ENCODE results near the gene CATSPER1.
"Not testable (repeated sequence)": the region's sequence is repeated elsewhere in the genome, so short reads cannot be mapped to it uniquely, and the experiment has no call there.

Gene CATSPER1

DNA sequence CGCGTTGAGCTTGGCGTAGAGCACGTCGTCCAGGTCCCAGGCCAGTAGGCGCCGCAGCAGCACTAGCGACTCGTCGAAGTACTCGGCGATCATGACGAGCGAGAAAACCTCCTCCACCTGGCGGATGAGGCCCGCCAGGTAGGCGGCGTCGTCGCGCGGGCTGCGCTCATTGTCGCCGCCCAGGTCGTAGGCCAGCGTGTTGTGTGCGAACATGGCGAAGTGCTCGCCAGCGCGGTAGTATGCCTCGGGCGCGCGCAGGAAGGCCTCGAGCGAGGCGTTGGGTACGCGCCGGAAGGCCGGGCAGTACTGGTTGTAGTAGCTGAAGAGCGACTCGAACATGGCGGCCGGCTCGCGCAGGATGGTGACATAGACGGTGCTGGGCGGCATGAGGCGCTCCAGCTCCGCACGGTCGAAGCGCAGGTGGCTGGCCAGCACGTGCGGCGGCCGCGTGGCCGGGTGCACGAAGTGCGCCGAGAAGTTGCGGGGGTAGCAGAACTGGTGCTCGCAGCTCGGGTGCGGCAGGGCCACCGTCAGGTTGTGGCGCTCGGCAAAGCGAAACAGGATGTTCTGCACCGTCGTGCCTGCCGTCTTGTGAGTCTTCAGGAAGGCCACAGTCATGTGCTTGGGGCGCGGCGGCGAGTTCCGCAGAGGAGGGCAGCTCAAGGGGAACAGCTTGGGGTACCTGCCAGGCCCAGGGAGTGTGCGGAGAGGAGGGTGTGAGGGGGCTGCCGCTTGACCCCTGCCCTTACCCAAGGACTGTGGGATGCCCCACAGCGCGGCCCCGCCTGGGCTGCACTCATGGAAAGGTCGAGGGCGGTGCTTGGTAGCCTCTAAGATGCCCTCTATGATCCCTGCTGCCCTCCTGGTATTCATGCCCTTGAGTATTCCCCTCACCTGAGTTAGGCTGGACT is 17.0 kb upstream of the CATSPER1 start:
- peaks cover 15% of the 10 kb centered on the region for H3K4me1 Mint-ChIP-seq
- H3K27me3 Mint-ChIP-seq, result no peaks in the 10 kb centered on the region
- H3K36me3 Mint-ChIP-seq, result no peaks in the 10 kb centered on the region
- H3K27ac Mint-ChIP-seq, result no peak overlapping the region
- H3K4me3 Mint-ChIP-seq, result no peak overlapping the region
- H3K9me3 Mint-ChIP-seq, result no peaks in the 10 kb centered on the region

DNA sequence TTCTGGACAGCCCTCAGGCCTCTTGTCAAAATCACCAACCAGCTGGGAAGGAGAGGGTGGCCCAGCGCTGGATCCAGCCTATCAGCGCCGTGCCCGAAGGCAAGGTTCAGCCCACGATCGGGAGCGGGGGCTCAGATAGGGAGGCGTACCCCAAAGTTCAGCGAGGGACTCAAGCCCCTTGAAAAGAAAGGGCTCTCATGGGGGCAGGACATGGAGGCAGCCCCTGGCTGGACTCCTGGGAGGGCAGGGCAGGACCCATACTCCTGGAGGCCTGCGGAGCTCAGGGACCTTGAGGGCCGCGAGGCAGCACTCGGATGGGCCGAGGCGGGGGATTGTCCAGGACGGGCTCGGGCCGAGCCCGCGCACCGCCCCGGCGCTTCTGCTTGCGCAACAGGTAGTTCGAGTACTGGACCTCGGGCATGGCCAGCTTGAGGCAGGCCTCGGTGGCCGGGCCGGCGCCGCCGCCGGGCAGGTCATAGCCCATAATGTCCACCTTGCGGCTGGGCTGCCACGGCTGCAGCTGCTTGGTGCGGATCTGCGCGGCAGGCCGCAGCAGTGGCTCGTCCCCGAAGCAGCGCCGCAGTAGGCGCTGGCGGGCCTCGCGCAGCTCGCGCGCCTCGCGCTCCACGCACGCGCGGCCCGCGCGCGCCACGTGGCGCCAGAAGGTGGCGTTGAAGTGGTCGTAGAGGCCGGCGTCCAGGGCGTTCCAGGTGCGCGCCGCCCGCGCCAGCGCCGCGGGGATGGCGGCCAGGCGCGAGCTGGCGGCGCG is 16.1 kb upstream of the CATSPER1 start:
- Mint-ChIP-seq H3K27me3 (no peaks in the 10 kb centered on the region), H3K27ac (no peak overlapping the region)

GRCh38 chr11:66039765-66040164 is 13.5 kb upstream of the CATSPER1 start:
- no peak overlapping the region for H3K27ac Mint-ChIP-seq
- no peaks in the 10 kb centered on the region for H3K27me3 Mint-ChIP-seq
- H3K9me3 Mint-ChIP-seq, result no peaks in the 10 kb centered on the region
- H3K4me1 Mint-ChIP-seq, result peaks cover 4% of the 10 kb centered on the region
- H3K36me3 Mint-ChIP-seq, result no peaks in the 10 kb centered on the region
- no peak overlapping the region for H3K4me3 Mint-ChIP-seq

More for the DNA sequence above, 16.1 kb upstream of the CATSPER1 start:
- Mint-ChIP-seq H3K4me3 (no peak overlapping the region), H3K9me3 (no peaks in the 10 kb centered on the region), H3K4me1 (peaks cover 15% of the 10 kb centered on the region), H3K36me3 (no peaks in the 10 kb centered on the region)

DNA sequence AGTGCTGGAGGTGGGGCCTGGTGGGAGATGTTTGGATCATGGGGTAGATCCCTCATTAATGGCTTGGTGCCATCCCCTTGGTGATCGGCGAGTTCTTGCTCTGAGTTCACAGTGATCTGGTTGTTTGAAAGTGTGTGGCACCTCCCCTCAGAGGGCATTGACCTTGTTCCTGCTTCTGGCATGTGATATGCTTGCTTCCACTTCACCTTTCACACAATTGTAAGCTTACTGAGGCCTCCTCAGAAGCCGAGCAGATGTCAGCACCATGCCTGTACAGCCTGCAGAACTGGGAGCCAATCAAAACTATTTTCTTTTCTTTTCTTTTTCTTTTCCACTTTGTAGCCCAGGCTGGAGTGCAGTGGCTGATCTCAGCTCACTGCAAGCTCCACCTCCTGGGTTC is 11.0 kb upstream of the CATSPER1 start:
- H3K27me3 Mint-ChIP-seq, result no peaks in the 10 kb centered on the region

GRCh38 chr11:66036334-66036710 is 10.0 kb upstream of the CATSPER1 start:
- H3K27ac Mint-ChIP-seq, result no peak overlapping the region
- H3K36me3 Mint-ChIP-seq, result no peaks in the 10 kb centered on the region
- H3K27me3 Mint-ChIP-seq, result no peaks in the 10 kb centered on the region
- H3K4me3 Mint-ChIP-seq, result no peak overlapping the region
- no peaks in the 10 kb centered on the region for H3K4me1 Mint-ChIP-seq
- H3K9me3 Mint-ChIP-seq, result no peaks in the 10 kb centered on the region

More for the DNA sequence above, 11.0 kb upstream of the CATSPER1 start:
- no peaks in the 10 kb centered on the region for H3K36me3 Mint-ChIP-seq
- H3K4me3 Mint-ChIP-seq, result no peak overlapping the region
- H3K4me1 Mint-ChIP-seq, result no peaks in the 10 kb centered on the region
- no peak overlapping the region for H3K27ac Mint-ChIP-seq
- H3K9me3 Mint-ChIP-seq, result no peaks in the 10 kb centered on the region

DNA sequence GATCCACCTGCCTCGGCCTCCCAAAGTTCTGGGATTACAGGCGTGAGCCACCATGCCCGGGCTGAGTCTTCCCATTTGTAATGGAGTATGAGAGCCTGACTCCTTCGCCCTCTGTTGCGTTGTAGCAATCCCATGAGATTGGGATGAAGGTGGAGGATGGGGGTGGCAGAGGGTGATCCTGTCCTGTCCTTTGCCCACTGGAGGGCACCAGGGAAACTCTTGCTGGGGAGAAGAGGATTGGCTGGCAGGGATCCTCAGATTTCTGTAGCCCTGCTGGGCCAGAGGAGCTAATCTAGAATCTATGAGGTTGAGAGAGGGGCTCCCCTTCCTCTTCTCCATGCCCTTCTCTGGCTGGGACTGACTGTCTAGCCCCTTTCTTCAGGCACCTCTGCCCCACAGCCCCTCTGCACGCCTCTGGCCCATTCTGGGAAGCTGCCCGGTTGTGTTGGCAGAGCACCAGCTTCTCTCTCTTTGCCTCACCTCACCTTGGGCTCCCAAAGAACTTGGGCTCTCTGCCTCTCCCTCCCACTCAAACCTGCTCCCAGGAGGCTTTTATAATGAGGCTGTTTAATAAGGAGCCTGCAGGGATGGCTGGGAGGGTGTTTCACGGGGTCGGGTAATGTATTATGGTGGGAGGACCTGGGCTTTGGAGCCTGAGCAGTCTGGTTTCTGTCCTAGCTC is 9.5 kb upstream of the CATSPER1 start:
- no peak overlapping the region for H3K27ac Mint-ChIP-seq
- no peaks in the 10 kb centered on the region for H3K9me3 Mint-ChIP-seq
- no peaks in the 10 kb centered on the region for H3K27me3 Mint-ChIP-seq
- no peak overlapping the region for H3K4me3 Mint-ChIP-seq
- no peaks in the 10 kb centered on the region for H3K36me3 Mint-ChIP-seq
- no peaks in the 10 kb centered on the region for H3K4me1 Mint-ChIP-seq

GRCh38 chr11:66032957-66033735 is 6.9 kb upstream of the CATSPER1 start:
- no peak overlapping the region for H3K27ac Mint-ChIP-seq
- H3K4me1 Mint-ChIP-seq, result no peaks in the 10 kb centered on the region
- H3K9me3 Mint-ChIP-seq, result no peaks in the 10 kb centered on the region
- no peak overlapping the region for H3K4me3 Mint-ChIP-seq
- no peaks in the 10 kb centered on the region for H3K27me3 Mint-ChIP-seq
- no peaks in the 10 kb centered on the region for H3K36me3 Mint-ChIP-seq

DNA sequence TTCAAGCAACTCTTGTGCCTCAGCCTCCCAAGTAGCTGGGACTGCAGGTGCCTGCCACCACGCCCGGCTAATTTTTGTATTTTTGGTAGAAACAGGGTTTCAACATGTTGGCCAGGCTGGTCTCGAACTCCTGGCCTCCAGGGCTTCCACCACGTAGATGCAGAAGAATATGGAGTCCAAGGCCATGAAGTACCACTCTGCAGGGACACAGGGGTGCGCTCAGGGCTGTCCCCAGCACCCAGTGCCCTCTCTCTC is 3.2 kb downstream of the CATSPER1 start:
- H3K4me3 Mint-ChIP-seq, H3K27ac Mint-ChIP-seq, H3K27me3 Mint-ChIP-seq, H3K9me3 Mint-ChIP-seq, H3K4me1 Mint-ChIP-seq, H3K36me3 Mint-ChIP-seq: not testable (repeated sequence)

- Mint-ChIP-seq H3K9me3 (no peaks in the 10 kb centered on the region), H3K4me3 (peak overlapping the region; percentile 51), H3K27me3 (peaks cover 3% of the 10 kb centered on the region), H3K36me3 (no peaks in the 10 kb centered on the region), H3K4me1 (peaks cover 7% of the 10 kb centered on the region), H3K27ac (peak overlapping the region; percentile 82)
Observed at GRCh38 chr11:66022401-66023185, 3.7 kb downstream of the CATSPER1 start.

DNA sequence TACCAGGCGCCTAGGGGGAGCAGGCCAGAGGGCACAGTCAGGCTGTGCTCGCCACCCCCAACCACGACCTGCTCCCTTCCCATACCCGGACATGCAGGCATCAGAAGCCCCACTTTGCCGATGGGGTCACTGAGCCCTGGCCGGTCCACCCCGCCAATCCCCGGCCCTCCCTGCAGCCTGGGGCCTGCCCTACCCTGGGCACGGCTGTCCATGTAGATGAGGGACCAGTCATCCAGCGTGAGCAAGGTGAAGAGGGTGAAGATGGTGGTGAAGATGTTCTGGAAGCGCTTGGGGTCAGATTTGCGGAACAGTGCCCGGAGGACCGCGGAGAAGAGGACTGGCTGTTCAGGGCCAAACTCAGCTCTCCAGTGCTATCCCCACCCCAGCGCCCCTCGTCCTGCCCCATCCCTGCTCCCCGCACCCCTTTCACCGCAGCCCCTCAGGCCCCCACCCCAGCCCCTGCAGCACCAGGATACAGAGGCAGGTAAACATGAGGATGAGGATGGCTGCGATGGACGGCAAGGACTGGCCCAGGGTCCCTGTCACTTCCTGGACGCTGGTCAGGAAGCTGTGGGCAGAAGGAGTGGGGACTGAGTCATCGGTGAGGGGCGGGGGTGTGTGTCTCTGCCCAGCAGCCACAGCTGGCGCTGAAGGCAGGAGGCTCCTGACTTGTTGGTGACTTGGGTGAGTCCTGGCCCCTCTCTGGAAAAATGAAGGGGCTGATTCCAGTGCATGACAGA is 5.5 kb downstream of the CATSPER1 start:
- no peak overlapping the region for H3K27ac Mint-ChIP-seq
- H3K4me3 Mint-ChIP-seq, result no peak overlapping the region
- H3K4me1 Mint-ChIP-seq, result peaks cover 13% of the 10 kb centered on the region
- no peaks in the 10 kb centered on the region for H3K36me3 Mint-ChIP-seq
- no peaks in the 10 kb centered on the region for H3K9me3 Mint-ChIP-seq
- peaks cover 3% of the 10 kb centered on the region for H3K27me3 Mint-ChIP-seq

GRCh38 chr11:66020212-66020611 is 6.1 kb downstream of the CATSPER1 start:
- Mint-ChIP-seq H3K9me3 (no peaks in the 10 kb centered on the region), H3K4me1 (peaks cover 13% of the 10 kb centered on the region), H3K4me3 (no peak overlapping the region), H3K27ac (no peak overlapping the region), H3K27me3 (peaks cover 3% of the 10 kb centered on the region), H3K36me3 (no peaks in the 10 kb centered on the region)

DNA sequence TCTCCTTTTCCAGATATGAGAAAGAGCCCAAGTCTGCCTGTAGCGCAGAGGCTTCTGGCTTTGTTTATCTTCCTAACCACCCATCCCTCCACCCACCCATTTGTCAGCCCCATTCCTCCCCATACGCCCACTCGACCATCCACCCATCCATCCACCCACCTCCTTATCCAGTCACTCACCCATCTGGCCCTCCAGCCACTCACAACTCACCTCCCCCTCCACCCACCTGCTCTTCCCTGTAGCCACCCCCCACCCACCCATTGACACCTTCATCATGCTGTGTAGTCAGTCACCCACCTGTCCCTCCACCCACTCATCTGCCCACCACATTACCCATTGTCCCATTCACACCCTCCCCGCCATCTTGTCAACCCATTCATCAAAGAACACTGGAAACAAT is 9.0 kb downstream of the CATSPER1 start:
- H3K4me3 Mint-ChIP-seq, result no peak overlapping the region
- H3K27me3 Mint-ChIP-seq, result peaks cover 1% of the 10 kb centered on the region
- no peaks in the 10 kb centered on the region for H3K36me3 Mint-ChIP-seq

DNA sequence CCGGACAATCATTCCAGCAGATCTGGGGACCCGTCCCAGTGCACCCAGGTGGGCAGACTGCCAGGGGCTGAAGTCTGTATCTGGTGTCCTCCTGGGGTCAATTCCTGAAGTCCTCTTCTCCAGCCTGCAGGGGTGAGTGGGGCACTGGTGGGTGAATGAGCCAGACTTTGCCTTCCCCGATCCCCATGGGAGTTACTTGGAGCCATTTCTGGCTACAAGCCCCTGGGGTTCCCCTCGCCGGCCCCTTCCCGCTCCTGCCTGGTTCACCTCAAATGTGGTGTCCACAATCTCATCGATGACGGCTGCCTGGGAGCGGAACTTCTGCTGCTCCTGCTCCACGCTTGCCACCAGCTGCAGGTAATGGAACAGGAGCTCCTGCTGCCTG is 9.5 kb downstream of the CATSPER1 start:
- Mint-ChIP-seq H3K27ac (no peak overlapping the region), H3K4me1 (peaks cover 8% of the 10 kb centered on the region)

More for the DNA sequence above, 9.0 kb downstream of the CATSPER1 start:
- Mint-ChIP-seq H3K9me3 (no peaks in the 10 kb centered on the region), H3K27ac (peak overlapping the region; percentile 55), H3K4me1 (peaks cover 8% of the 10 kb centered on the region)

More for the DNA sequence above, 9.5 kb downstream of the CATSPER1 start:
- no peak overlapping the region for H3K4me3 Mint-ChIP-seq
- no peaks in the 10 kb centered on the region for H3K9me3 Mint-ChIP-seq
- H3K27me3 Mint-ChIP-seq, result peaks cover 1% of the 10 kb centered on the region
- H3K36me3 Mint-ChIP-seq, result no peaks in the 10 kb centered on the region
